HG03575 (cell line): Measurements from ENCODE around the gene ZC3H12C.
"Not testable (repeated sequence)": the region's sequence is repeated elsewhere in the genome, so short reads cannot be mapped to it uniquely, and the experiment has no call there.

Experiments
- ATAC-seq: cut with Tn5 transposase; IDR thresholded peaks from one replicate; pipeline ENCODE4 v1.9.1; 2021; ENCODE audit not compliant: unreplicated experiment, insufficient number of reproducible peaks, low FRiP score; ENCODE audit errors: extremely low read depth

The ZC3H12C gene

DNA sequence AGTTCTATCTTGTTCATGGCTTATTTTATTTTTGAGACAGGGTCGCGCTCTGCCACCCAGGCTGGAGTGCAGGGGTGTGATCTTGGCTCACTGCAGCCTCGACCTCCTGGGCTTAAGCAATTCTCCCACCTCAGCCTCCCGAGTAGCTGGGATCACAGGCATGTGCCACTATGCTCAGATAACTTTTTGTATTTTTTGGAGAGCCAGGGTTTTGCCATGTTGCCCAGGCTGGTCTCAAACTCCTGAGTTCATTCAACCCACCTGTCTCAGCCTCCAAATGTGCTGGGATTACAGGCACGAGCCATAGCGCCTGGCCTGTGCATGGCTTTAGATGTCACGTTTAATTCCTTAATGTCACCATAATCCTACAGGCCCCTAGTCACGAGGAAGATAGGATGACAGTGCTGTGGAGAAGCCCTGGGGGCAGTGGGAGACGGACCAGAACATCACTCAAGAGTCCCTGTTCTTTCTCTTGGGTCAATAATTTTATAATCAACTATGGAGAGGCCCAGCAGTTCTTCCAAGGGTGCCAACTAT lies 103.8 kb downstream of the ZC3H12C start:
- ATAC-seq: no peak

DNA sequence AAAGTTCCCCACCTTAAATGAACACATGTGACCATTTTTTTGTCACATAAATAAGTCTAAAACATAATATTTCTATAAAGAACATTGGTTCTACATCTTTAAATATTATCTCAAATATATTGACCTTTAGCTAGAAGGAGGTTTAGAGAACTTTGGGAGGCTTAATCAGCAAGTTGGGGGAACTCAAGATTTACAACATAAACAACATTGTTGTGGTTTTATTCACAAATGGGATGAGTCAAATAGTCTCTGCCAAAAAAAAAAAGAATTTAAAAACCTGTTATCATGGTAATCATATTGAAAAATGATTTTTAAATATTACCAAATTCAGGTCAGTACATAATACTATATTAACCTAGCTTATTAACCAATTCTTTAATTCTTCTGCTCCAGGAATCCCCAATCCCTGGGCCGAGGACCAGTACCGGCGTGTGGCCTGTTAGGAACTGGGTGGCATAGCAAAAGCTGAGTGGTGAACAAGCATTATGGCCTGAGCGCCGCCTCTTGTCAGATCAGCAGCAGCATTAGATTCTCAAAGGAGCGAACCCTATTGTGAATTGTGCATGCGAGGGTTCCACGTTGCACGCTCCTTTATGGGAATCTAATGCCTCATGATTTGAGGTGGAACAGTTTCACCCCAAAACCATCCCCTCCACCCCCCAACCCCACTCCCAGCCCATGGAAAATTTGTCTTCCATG lies 105.0 kb downstream of the ZC3H12C start:
- no peak for ATAC-seq

DNA sequence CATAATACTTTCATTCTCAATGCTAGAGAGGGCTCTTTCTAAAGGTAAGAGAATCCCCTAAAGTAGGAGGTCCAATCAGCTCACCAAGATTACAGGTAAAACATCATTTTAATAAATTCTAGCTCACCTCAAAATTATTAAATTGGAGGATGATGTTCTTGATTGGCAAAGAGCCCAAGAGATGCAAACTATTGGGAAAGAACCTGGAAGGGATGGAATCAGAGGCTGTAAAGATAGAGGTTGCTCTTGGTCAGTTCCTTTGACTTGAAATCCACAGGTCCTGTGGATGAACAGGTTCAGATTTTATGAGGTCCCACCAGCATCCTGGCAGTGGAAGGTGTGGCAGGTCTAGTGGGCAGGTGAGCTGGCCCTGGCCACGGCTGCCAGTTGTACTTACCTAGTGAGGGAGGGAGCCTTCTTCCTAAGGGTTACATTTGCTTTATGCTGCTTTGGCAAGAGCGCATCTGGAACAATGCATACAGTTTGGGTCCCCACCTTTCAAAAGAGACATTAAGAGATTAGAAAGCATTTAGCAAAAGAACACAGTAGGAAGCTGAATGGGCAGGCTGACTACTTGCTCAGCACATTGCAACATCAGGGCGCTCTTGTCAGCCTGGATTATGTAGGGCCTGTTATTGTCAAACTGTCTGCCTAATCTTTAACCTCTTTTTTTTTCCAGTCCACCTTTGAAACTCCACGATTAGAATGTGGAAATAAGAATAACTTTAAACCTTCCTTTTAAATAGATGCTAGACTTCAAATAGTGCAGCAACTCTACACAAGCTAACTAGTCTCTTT lies 106.2 kb downstream of the ZC3H12C start:
- no peak for ATAC-seq

DNA sequence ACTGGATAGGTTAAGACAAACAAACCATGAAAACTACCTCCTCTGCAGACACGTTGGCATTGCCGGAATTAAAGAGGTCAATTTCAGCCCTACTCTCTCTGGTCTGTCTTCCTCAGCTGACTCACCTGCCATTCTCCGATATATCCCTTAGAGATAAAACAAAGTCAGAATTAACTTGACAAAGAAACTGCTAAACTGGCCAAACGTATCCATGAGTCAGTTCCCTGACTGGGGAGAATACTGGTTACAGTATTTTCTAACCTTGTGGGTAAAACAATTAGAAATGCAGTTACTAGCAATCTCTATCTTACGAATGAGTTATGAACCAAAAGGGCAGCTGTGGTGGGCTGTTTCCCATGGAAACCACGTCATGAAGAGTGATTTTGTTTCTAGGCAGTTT lies 107.0 kb downstream of the ZC3H12C start:
- ATAC-seq: no peak

DNA sequence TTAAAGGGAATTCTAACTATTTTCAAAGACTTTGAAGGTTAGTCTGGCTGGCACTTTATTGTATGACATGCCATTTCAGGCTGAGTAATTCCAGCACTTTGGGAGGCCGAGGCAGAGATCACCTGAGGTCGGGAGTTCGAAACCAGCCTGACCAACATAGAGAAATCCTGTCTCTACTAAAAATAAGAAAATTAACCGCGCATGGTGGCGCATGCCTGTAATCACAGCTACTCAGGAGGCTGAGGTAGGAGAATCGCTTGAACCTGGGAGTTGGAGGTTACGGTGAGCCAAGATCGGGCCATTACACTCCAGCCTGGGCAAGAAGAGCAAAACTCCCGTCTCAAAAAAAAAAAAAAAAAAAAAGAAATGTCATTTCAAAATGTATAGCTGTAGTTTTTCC lies 107.6 kb downstream of the ZC3H12C start:
- no peak for ATAC-seq

DNA sequence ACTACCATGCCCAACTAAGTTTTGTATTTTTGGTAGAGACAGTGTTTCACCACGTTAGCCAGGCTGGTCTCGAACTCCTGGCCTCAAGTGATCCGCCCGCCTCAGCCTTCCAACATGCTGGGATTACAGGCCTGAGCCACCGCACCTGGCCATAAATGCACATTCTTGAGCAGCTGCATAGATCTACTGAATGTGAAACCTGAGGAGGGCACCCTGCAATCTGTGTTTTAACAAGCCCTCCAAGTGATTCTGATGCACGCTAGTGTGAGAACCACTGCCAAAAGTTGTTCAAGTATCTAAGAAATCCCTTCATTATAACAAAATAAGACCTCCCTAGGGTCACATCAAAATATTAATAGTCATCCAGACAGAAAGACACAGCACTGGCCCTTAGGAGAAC lies 113.9 kb downstream of the ZC3H12C start:
- no peak for ATAC-seq

DNA sequence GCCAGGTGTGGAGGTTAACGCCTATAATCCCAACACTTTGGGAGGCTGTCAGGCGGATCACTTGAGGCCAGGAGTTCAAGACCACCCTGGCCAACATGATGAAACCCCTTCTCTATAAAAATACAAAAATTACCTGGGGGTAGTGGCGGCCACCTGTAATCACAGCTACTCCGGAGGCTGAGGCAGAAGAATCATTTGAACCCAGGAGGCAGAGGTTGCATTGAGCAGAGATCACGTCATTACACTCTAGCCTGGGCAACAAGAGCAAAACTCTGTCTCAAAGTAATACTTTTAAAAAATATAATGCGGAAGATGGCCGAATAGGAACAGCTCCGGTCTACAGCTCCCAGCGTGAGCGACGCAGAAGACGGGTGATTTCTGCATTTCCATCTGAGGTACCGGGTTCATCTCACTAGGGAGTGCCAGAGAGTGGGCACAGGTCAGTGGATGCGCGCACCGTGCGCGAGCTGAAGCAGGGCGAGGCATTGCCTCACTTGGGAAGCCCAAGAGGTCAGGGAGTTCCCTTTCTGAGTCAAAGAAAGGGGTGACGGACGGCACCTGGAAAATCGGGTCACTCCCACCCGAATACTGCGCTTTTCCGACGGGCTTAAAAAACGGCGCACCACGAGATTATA lies 115.6 kb downstream of the ZC3H12C start:
- ATAC-seq: not testable (repeated sequence)

DNA sequence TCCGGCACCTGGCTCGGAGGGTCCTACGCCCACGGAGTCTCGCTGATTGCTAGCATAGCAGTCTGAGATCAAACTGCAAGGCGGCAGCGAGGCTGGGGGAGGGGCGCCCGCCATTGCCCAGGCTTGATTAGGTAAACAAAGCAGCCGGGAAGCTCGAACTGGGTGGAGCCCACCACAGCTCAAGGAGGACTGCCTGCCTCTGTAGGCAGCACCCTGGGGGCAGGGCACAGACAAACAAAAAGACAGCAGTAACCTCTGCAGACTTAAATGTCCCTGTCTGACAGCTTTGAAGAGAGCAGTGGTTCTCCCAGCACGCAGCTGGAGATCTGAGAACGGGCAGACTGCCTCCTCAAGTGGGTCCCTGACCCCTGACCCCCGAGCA lies 116.1 kb downstream of the ZC3H12C start:
- ATAC-seq: not testable (repeated sequence)

DNA sequence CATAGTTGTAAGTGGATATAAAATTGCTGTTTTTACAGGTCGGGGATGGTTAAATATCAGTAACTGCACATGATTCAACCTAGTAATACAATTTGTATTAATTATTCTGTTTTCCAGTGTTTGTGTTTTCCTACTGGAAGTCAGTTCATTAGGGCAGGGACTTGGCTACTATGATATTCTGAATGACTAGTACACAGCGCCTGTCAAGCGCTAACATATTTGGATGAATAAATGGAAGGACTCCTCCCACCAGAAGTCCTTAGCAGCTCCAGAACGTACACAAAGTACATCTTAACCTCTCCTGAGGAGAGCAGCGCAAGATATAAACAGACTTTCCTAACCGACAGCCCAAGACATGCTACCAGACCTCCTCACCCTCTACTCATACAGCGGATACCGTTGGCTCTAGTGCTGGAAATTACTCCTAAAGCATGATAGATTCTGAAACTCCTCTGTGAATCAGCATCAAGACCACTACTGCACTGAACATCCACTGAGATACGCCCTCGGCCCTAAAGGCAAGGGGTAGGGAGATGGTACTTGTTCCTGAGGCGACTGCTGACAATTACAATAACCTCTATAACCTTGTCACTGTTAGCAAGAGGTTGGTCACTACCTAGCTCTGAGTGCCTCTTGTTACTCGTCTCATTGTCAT lies 124.2 kb downstream of the ZC3H12C start:
- no peak for ATAC-seq

DNA sequence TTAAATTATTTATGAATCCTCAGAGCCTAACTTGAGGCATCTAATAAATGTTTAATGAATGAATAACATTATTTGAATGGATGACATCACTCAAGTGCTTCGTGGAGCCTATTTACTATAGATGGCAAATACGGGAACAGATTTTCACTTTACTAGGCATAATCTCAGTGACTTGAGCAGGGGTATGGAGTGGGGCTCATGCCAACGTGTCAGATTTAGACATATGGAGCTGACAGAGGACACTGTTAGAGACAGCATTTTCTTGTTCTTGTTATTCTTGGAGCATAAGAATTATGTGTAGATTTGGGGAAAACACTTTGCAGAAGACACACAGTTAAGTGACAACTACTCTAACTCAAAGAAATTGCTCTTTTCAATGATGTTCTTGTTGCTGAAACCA lies 124.7 kb downstream of the ZC3H12C start:
- no peak for ATAC-seq

DNA sequence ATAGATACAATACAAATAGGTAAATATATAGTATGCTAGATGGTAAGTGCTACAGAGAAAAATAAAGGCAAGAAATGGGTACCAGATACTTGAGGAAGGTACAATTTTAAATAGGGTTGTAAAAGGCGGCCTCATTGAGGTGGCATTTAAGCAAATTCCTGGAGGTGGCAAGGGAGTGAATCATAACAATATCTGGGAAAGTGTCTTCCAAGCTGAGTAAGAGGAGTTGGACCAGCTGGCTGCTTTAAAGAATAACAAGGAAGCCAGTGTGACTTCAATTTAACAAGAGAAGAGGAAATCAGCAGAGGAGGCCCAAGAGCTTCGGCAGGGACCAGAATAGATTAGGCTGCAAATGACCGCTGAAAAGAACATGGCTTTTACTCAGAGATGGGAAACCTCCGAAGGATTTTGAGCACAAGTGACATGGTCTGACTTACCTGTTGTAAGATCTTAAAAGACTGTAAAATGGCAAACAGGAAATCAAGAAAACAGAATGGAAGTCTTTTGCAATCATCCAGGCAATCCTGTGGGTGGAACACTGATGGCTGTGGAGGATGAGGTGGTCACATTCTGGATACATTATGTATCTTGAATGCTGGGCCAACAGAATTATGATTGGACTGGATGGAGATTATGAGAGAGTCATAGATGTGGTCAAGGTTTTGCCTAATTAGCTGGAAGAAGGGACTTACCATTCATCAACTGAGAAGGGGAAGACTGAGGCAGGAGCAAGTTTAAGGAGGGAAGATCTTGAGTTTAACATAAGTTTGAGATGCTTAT lies 126.0 kb downstream of the ZC3H12C start:
- ATAC-seq: no peak
